Caco-2 (cell line): Measurements from ENCODE around the gene TCIRG1. TPM values are rescaled to one million over a fixed set of nuclear protein-coding genes. Genes with fewer than 3 reads are reported as not detected.

ENCODE experiments used
- BruUV-seq: library from RNA; stranded (reverse); fragments of 400-500 nt; replicated peaks from 2 replicates; lab custom pipeline; 2021; lab: Mats Ljungman, UMichigan
- CTCF ChIA-PET: fragments of 300-600 bp; sonication (Branson Sonifier 250); formaldehyde crosslinking; loops from one replicate; lab custom pipeline; 2022; ENCODE audit warnings: antibody characterized with exemption; lab: Charles Lee
- POLR2A ChIA-PET: fragments of 300-600 bp; sonication (Branson Sonifier 250); formaldehyde crosslinking; loops from one replicate; lab custom pipeline; 2022; ENCODE audit warnings: antibody characterized with exemption; lab: Charles Lee
- DNase-seq, 2 experiments: peaks; one replicate each; pipeline versions ENCODE4 v3.0.0 to v3.0.0-alpha.2; 2020 to 2022
- H3K27me3 ChIP-seq: replicated peaks from 2 replicates; pipeline ENCODE4 v1.6.0; 2011; ENCODE audit warnings: low read length; ENCODE audit not compliant: control insufficient read depth, insufficient read depth
- H3K36me3 ChIP-seq: 2 replicates; pipeline ENCODE4 v1.5.1; 2011; ENCODE audit warnings: low read length; ENCODE audit not compliant: control insufficient read depth, insufficient read depth
- H3K4me1 ChIP-seq: fragments of 250-450 bp; sonication (Bioruptor Pico); 2 replicates; pipeline ENCODE4 v1.5.1; 2020; ENCODE audit warnings: mild to moderate bottlenecking
- H3K4me3 ChIP-seq: 2 replicates; pipeline ENCODE4 v1.5.1; 2011; ENCODE audit warnings: low read depth, mild to moderate bottlenecking, control low read depth, low read length
- H3K9me3 ChIP-seq: fragments of 250-450 bp; sonication (Bioruptor Pico); 2 replicates; pipeline ENCODE4 v1.5.1; 2020; ENCODE audit warnings: mild to moderate bottlenecking, moderate library complexity
- H3K27ac Mint-ChIP-seq: one replicate; pipeline ENCODE4 v1.8.0; 2022; ENCODE audit warnings: mixed read lengths; ENCODE audit not compliant: unreplicated experiment
- H3K27me3 Mint-ChIP-seq: one replicate; pipeline ENCODE4 v1.8.0; 2022; ENCODE audit warnings: mixed read lengths; ENCODE audit not compliant: insufficient read depth, unreplicated experiment
- H3K36me3 Mint-ChIP-seq: one replicate; pipeline ENCODE4 v1.8.0; 2022; ENCODE audit warnings: mild to moderate bottlenecking, mixed read lengths; ENCODE audit not compliant: insufficient read depth, unreplicated experiment
- H3K4me1 Mint-ChIP-seq: one replicate; pipeline ENCODE4 v1.8.0; 2022; ENCODE audit warnings: low read depth, mixed read lengths; ENCODE audit not compliant: unreplicated experiment
- H3K4me3 Mint-ChIP-seq: one replicate; pipeline ENCODE4 v1.8.0; 2022; ENCODE audit warnings: mild to moderate bottlenecking, moderate library complexity, mixed read lengths; ENCODE audit not compliant: unreplicated experiment
- H3K9me3 Mint-ChIP-seq: one replicate; pipeline ENCODE4 v1.8.0; 2022; ENCODE audit warnings: mixed read lengths; ENCODE audit not compliant: unreplicated experiment
- CTCF ChIP-seq, 2 experiments: fragments of 200-600 bp in 1 of 2; IDR thresholded peaks; 1 replicate in 1 of 2; 2 replicates in 1 of 2; pipeline versions ENCODE4 v1.5.1 to v1.8.0; 2011 to 2022; ENCODE audit warnings: antibody characterized with exemption in 1 of 2, control low read depth in 1 of 2, inconsistent platforms in 1 of 2, low read depth in 1 of 2, low read length in 1 of 2, mild to moderate bottlenecking in 1 of 2, moderate library complexity in 1 of 2; ENCODE audit not compliant: insufficient read depth in 1 of 2, severe bottlenecking in 1 of 2, unreplicated experiment in 1 of 2
- intact Hi-C: fragments of 100-400 bp; cut with micrococcal nuclease; formaldehyde crosslinking; loops from one replicate; pipeline ENCODE4 v1.10.0; 2022; ENCODE audit not compliant: unreplicated experiment
- total RNA-seq: library from RNA; stranded (reverse); gene quantifications from 2 replicates; pipeline ENCODE4 v1.2.3, GENCODE V29; 2022

TCIRG1 gene
- total RNA-seq, 1 experiment from 2014 or later = 2.7 TPM

GRCh38 chr11:68053981-68054812, 15.4 kb downstream of the TCIRG1 start:
- Mint-ChIP-seq H3K36me3 (peaks cover 86% of the 10 kb centered on the region), H3K9me3 (no peaks in the 10 kb centered on the region), H3K27me3 (no peaks in the 10 kb centered on the region), H3K4me1 (no peaks in the 10 kb centered on the region), H3K27ac (no peak overlapping the region), H3K4me3 (no peak overlapping the region)
- DNase-seq = no peak
- ChIA-PET POLR2A (interaction anchor here (0.6 kb wide), 1 partner anchor 58 kb away, joined by 6 read pairs; no protein-coding TSS in a partner anchor), CTCF (no interaction called here)
- intact Hi-C loops = no loop called here
- Histone ChIP-seq H3K9me3 (no peaks in the 10 kb centered on the region), H3K36me3 (peaks cover 5% of the 10 kb centered on the region; the same call in 1 of the 2 replicates), H3K4me3 (no peak overlapping the region), H3K4me1 (no peaks in the 10 kb centered on the region), H3K27me3 (no peaks in the 10 kb centered on the region)
- TF ChIP-seq CTCF (IDR thresholded peaks at IDR 0.05; ENCODE audit: insufficient read depth in 1 of 2, low read depth in 1 of 2, low read length in 1 of 2, severe bottlenecking in 1 of 2, unreplicated experiment in 1 of 2) = no peak
- no TSS peak for BruUV-seq

- Histone ChIP-seq H3K36me3 (peaks cover 6% of the 10 kb centered on the region; the same call in 1 of the 2 replicates), H3K27me3 (no peaks in the 10 kb centered on the region), H3K4me1 (no peaks in the 10 kb centered on the region), H3K9me3 (no peaks in the 10 kb centered on the region), H3K4me3 (no peak overlapping the region)
- intact Hi-C loops = no loop called here
- Mint-ChIP-seq H3K9me3 (no peaks in the 10 kb centered on the region), H3K27ac (no peak overlapping the region), H3K36me3 (peaks cover 97% of the 10 kb centered on the region), H3K4me3 (no peak overlapping the region), H3K4me1 (no peaks in the 10 kb centered on the region), H3K27me3 (no peaks in the 10 kb centered on the region)
- TF ChIP-seq CTCF (IDR thresholded peaks at IDR 0.05; ENCODE audit: insufficient read depth in 1 of 2, low read depth in 1 of 2, low read length in 1 of 2, severe bottlenecking in 1 of 2, unreplicated experiment in 1 of 2) = no peak
- DNase-seq = no peak
- ChIA-PET POLR2A (no interaction called here), CTCF (no interaction called here)
- BruUV-seq = no TSS peak
Observed at GRCh38 chr11:68056317-68057285, 17.8 kb downstream of the TCIRG1 start.

GRCh38 chr11:68057807-68058206, 19.0 kb downstream of the TCIRG1 start:
- Histone ChIP-seq H3K4me1 (no peaks in the 10 kb centered on the region), H3K27me3 (no peaks in the 10 kb centered on the region), H3K4me3 (no peak overlapping the region), H3K9me3 (no peaks in the 10 kb centered on the region), H3K36me3 (peaks cover 10% of the 10 kb centered on the region; the same call in 1 of the 2 replicates)
- H3K36me3 Mint-ChIP-seq = peaks cover 97% of the 10 kb centered on the region
- H3K4me3 Mint-ChIP-seq = no peak overlapping the region
- H3K4me1 Mint-ChIP-seq = no peaks in the 10 kb centered on the region
- H3K27me3 Mint-ChIP-seq = no peaks in the 10 kb centered on the region
- no peak overlapping the region for H3K27ac Mint-ChIP-seq
- POLR2A ChIA-PET = no interaction called here
- intact Hi-C loops = no loop called here
- DNase-seq = no peak
- no TSS peak for BruUV-seq
- TF ChIP-seq CTCF (IDR thresholded peaks at IDR 0.05; ENCODE audit: insufficient read depth in 1 of 2, low read depth in 1 of 2, low read length in 1 of 2, severe bottlenecking in 1 of 2, unreplicated experiment in 1 of 2) = no peak
- CTCF ChIA-PET = no interaction called here
- no peaks in the 10 kb centered on the region for H3K9me3 Mint-ChIP-seq
